Activated gamma-delta T cell (primary cell): ENCODE data around the gene HSD11B2.

ENCODE experiments used
- DNase-seq: peaks from one replicate; lab custom pipeline; 2025; lab: John Stamatoyannopoulos, UW

HSD11B2 gene

DNA sequence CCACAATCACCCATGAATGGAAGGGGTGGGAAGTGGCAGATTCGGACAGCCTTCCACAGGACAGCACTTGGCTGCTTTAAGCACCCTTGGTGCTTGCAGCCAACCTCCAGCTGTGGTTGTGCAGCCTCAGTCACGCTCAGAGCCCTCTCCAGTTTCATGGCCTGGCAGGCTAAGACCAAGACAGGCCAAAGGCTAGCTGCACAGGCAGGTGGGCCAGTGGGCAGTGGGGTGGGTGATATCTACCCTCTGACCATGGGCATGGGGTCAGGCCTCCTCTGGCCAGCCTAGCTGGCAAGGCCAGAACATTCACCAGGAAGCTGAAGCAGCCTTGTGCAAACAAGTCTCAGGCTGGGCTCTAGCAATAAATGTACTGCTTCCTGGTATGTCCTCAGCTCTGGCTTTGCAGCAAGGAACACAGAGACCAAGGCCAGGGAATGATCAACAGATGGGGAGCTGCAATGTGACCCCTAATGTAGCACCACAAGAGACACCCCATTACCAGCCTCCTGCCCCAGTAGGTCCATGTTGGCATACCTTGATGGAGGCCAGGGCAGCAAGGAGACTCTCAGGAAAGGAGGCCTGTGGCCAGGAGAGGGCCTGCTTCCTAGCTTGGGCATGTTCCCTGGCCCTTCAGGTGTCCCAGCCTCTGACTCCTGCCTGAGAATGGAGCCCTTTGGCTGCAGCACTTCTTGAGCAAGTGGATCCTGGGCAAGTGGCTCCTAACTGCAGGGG lies 20.9 kb downstream of the HSD11B2 start:
- DNase-seq: no peak

DNA sequence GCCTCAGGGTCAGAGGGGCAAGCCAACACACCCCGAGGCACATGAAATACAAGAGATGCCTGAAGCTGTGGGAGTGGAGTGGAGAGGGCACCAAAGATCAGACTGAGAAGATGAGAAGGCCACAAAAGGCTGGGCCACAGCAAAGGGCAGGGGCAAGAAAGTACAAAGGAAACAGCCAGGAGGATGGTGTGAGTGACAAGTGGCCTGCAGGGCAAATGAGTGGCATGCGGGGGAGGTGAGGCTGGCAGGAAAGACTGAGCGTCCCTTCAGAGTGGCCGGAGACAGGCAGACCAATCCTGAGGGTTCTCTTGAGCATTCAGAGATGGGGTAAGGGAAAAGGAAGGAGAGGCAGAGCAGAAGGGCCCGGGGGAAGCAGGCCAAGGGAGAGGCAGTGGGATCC lies 23.2 kb downstream of the HSD11B2 start:
- DNase-seq: no peak

DNA sequence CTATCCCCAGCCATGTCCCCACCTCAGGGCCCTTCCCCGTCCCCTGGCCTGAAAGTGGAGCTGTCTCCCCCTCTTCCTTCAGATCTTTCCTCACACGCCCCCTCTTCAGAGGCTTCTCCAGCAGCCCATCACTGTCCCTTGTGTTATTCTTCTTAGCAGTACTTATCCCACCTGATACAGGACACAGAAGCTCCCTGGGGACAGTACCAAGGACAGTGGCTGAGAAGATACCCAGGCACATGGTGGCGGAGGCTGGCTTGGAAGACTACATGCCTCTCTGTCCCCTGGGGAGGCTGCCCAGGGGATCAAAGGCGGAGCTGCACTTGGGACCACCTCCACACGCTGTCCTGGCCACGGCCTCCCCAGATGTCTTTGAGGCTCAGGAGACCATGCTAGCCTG lies 23.9 kb downstream of the HSD11B2 start:
- DNase-seq: no peak

DNA sequence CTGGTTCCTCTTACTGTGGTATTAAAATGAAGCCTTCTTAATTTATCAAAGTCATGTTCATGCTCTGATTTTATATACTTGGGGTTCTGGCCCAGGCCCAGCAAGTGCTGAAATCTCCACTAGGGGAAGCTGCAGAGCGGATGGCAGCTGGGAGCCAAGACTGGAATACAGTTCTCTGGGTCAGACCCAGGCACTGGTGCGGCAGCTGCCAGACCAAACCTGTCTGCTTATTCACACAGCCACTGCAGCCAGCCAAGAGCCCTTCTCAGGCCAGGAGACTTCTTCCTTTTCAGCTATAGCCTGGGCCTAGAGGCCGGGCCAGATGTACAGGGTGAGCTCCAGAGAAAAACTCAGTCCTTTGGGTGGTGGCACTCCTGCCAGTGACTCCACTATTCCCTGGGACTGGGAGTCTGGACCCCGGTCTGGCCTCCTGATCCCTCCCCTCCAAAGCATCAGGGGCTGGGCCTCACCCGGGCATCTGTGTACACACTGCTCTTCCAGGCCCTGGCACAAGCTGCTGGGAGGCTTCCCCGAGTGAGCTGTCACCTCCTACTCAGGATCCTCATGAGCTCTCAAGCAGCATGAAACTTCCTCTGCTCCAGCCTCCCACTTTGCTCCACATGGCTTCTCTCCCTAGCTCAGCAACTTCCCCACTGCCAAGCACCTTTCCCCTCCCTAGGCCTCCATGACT lies 25.6 kb downstream of the HSD11B2 start:
- no peak for DNase-seq

DNA sequence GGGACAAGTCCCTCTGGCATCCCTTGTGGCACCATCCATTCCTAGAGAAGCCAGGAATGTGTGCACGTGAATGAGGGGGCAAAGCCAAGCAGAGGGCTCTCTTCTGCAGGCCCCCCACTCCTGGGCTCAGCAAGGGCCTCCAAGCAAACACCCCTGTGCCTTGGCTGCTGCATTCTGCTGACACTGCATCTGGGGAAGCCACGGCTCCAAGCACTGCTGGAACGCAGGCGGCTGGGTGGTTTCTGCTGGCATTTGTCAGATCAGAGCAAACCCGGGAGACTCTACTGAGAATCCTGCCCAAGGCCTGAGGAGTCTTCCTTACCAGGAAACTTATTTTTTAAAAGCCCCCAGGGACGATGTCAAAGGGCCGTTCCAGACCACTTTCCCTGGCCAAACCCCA lies 26.7 kb downstream of the HSD11B2 start:
- no peak for DNase-seq

DNA sequence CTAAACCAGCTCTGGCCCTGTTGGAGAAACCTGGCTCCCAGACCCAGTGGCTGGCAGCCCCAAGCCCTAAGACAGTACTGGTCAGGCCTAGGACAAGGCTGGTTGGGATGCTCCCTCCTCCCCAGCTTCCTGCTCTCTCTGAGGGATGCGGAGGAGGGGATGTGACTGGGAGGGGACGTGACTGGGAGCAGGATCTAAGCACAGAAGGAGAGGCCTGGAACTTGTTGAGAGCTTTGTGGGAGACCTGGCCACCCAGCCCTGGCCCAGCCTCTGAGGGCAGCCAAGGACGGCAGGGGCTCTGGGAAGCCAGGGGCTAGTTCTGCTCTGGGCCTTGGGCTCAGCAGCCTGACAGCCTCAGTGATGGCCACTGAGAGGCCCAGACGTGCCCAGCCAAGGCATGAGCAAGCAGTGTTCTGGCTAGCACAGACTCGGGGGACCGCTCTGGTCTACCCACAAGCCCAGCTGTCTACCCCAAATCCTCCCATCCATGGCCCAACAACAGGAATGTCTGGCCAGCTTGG lies 27.3 kb downstream of the HSD11B2 start:
- no peak for DNase-seq

DNA sequence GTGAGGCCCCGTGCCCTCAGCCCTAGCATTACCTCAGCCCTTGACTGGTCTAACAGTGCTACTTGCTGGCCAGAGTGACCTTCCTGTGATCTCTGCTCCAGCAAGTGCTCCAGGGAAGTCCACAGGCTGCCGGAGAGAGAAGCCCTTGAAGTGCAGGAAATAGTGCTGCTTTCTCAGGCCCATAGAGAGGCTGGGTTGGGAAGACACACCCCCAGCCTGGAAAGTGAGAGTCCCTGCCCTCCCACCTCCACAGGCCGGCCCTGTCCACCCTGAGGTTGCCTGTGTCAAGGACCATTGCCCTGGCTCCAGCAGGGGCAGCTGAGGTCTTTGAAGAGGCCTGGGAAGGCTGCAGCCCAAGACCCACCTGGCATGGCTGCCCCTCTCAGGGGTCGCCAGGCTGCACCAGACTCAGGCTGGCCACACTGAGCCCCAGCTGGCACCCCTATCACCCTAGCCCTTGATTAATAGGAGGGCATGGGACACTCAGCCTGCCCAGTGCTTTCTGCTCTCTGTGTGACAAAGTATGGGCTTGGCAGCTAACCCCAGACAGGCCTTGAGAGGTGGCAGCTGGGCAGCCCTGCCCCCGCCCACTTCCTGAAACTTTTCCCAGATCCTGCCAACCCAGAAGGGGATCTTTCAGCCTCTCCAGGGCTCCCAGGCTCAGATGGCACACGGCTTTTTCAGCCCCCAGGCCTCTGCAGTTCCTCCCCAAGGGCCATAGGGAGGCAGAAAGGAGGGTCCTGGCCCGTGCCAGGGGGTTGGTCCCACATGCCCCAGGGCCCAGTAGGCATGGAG lies 28.3 kb downstream of the HSD11B2 start:
- no peak for DNase-seq

DNA sequence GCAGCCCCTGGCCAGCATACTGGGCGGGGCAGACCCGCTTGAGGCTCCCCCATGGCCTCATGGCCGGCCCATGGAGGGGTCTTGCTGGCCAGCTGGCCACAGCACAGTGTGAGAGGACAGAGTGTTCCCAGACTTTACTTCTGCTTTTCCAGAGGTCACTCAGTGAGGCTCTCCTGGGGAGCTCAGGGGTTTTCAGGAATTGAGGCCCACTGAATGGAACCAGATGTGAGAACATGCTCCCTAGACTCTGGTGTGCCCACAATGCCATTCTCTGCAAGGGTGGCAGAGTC lies 28.9 kb downstream of the HSD11B2 start:
- DNase-seq: no peak

DNA sequence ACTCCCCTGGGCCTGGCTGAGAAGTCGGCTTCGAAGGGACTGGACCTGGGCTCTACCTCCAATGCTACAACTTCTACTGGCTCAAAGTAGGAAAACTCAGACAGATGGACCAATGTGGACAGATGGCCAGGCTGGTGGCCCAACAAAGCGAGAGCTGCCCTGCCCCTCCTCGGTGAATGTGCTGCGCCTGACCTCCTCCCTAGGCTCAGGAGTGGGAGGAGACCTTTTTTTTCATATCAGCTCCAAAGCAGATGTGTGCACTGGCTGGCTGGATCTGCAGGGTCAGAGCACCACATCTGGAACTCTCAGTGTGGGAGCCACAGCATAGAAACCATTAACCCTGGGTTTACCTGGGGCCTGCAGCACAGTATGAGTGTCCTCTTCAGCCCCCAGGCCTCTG lies 29.2 kb downstream of the HSD11B2 start:
- DNase-seq: no peak

DNA sequence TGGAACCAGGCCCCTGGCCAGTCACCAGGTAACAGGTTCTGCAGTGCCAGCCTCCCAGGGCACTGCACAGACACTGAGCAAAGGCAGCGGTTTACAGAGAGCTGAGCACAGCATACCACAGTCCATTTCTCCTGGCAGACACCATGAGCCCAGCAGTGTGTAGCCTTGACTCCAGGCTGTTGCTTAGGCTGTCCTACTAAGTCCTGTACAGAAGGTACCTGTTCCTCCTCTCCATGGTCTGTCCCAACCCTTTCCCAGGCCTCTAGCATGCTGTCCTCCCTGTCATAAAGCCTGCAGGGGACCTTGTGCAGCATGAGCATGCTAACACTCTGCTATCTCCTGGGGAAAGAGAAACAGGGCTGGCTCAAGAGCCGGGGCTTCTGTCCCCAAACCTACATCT lies 30.0 kb downstream of the HSD11B2 start:
- no peak for DNase-seq

DNA sequence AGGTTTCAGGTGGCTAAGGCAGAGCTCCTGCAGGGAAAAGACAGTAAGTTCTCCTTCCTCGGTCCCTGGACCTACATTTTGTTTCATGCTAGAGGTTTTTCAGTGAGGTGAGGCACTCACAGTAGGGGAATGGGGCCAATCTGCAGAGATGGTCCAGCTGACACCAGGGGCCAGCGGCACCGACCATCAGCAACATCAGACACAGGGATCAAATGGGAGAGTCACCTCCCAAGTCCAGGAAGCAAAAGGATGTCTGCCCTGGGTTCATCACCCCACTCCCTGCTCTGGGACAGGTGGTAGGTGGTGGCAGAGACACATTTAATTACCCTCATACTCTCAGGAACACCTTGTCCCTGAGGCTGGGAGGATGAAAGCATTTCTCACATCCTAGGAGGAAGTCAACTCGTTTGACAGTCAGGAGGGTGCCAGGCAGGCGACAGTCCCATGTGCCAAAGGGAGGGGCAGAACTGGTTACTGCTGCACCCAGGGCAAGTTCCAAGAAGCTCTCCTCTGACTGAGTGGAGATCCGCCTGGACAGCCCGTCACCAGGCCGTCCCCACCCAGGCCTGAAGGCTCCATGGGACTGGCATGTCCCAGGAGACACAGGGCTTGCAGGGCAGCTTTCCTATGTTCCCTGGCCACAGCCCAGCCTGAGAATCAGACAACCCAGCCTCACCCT lies 30.8 kb downstream of the HSD11B2 start:
- DNase-seq: no peak

DNA sequence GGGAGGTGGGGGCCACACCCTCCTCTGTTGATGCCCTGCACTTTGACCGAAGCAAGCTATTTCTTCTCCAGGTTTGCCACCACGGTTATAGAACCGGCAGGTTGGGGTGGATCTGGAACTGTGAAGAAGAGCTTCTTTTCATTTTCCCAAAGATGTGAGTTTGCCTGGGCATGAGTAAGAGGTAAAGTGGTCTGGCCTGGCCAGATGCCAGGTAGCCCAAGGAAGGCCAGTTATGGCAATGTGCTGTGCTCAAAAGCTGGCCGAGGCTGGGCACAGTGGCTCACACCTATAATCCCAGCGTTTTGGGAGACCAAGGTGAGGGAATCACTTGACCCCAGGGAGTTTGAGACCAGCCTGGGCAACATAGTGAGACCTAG lies 31.3 kb downstream of the HSD11B2 start:
- no peak for DNase-seq

DNA sequence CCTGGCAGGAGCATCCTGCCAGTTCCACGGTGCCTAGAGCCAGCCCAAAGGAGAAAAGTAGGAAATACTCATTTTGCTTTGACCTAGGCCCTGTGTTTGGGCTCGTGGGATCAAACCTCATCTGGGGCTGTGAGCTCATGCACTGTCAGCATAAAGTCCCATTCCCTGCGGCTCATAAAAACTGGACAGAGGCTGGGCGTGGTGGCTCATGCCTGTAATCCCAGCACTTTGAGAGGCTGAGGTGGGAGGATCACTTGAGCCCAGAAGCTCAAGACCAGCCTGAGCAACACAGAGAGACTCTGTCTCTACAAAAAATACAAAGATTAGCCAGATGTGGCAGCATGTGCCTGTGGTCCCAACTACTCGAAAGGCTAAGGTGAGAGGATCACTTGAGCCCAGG lies 32.1 kb downstream of the HSD11B2 start:
- DNase-seq: no peak

DNA sequence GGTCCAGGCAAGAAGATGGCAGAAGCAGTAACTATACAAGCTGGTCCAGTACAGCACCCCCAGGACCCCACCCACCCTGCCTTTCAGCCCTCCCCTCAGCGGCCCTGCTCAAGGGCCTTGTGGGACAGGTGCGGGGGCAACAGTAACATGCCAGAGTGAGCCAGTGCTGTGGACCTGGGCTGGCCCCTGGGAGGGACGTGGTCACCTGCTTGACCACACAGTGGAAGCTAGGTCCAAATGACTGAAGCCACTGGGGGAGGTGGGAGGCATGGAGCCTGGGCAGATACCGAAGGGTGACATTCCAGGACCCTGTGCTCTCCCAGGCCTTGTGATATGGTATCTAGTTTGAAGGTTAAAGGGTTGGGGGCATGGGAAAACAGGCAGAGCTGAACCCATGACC lies 32.8 kb downstream of the HSD11B2 start:
- DNase-seq: no peak

DNA sequence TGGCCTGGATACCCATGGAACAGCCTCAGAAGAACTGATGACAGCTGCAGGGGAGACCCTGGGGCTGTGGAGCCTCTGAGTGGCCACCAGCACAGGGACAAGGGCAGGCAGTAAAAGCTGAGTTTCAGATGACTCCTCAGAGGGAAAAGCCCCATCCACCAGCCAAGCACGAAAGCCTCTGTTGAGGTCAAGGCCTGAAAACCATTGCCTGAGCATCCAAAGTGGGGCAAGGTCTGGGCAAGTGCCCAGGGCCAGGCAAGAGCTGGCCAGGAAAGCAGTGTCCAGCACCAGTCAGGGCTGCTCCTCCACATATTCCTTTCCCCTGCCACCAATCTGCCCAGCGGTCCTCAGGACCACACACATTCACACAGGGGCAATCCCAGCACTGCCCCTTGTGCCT lies 33.6 kb downstream of the HSD11B2 start:
- no peak for DNase-seq

DNA sequence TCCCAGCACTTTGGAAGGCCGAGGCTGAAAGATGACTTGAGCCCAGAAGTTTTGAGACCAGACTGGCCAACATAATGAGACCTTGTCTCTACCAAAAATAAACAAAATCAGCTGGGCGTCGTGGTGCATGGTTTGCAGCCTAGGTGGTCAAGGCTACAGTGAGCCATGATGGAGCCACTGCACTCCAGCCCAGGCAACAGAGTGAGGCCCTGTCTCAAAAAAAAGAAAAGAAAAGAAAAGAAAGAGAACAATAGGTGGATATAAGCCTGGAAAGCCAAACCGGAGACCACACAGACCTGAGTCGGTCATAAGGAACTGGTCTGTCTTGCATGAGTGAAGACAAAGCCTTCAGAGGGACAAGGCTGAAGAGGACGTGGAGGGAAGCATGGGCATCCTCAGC lies 35.7 kb downstream of the HSD11B2 start:
- DNase-seq: no peak

DNA sequence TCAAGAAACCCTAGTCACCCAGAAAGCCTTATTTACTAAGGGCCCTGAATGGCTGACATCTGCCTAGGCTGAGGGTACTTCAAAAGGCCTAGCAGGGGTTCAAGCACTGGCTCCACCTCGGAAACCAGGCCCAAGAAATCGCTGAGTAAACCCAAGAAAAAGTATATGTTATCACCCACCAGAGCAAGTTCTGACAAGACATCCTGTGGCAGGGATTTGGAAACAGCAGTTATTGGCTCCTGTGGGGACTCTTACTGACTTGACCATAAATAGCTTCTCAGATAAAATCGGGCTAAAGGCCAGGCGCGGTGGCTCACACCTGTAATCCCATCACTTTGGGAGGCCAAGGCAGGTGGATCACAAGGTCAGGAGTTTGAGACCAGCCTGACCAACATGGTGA lies 37.8 kb downstream of the HSD11B2 start:
- DNase-seq: no peak

DNA sequence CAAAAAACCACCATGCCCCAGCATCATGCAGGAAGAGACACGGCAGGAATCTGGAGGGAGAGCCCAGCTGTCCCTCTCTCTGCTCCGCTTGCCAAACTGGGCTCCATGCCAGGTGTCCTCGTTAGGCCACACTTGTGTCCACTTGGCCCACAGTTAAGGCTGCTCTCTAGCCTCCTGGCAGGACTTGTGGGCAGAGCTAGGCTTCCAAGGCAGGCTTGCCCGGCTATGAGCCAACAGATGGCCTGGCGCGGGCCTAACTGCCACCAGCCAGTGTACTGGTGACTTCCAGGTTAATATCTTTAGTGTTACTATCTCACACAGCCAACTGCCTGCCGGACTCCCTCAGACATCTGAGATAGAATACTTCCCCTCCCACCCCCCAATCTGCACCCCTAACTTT lies 39.4 kb downstream of the HSD11B2 start:
- no peak for DNase-seq

DNA sequence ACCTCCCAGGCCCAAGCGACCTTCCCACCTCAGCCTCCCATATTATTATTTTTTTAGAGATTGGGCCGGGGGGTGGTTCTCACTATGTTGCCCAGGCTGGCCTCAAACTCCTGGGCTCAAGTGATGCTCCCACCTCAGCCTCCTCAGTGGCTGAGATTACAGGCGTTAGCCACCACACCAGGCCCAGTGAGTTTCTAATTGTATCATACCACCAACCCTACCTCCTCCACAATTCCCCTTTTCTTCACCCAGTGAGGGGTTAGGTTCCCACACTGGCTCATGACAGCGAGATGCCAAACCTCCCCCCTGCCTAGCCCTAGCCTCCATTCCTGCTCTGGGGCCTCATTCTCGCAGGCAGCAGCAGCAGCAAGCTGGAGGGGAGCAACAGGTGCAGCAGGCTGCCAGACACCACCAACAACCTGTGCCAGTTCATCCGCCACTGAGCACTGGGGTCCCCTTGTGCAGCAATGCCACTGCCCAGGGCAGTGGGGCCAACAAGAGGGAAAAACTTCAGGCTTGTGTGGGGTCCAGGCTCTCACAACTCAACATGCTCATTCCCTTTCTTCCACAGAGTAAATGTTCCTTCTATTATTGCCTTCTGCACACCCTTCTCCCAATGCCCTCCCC lies 41.0 kb downstream of the HSD11B2 start:
- DNase-seq: no peak

DNA sequence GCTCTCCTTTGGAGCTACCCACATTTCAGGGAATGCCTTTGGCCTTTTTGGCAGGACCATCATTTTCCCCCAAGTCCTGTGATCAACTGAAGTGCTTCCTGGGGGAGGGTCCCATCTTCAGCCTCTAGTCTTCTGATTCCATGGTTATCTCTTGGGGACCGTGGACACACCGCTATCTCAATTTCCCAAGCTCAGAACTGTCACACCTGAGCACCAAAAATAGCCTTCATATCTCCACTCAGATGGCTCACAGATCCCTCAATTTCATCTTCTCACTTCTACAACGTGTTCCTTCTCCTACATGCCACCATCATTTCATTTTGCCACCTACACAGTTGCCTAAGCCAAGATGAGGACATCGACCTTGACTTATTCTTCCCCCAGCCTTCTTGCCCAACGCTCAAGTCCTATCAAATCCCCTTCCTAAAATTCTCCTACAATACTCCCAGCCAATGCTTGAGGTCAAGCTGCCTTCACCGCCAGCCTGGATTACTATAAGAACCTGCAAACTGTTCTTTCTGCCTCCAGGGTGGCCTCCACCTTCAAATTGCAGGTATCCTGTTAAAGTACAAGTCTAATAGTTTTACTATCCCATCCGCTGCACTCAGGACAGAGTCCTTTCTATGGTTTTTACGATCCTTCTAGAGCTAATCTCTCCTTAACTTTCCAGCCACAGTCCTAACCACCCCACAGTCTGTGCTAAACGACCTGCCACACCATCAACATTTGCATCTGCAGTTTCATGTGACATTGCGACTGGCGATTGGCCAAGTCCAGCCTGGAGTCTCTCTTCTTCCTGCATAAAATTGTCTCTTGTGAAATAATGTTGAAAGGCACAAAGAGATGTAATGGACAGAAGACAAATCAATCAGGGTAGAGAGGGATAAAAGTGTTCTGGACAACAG lies 43.9 kb downstream of the HSD11B2 start:
- no peak for DNase-seq

DNA sequence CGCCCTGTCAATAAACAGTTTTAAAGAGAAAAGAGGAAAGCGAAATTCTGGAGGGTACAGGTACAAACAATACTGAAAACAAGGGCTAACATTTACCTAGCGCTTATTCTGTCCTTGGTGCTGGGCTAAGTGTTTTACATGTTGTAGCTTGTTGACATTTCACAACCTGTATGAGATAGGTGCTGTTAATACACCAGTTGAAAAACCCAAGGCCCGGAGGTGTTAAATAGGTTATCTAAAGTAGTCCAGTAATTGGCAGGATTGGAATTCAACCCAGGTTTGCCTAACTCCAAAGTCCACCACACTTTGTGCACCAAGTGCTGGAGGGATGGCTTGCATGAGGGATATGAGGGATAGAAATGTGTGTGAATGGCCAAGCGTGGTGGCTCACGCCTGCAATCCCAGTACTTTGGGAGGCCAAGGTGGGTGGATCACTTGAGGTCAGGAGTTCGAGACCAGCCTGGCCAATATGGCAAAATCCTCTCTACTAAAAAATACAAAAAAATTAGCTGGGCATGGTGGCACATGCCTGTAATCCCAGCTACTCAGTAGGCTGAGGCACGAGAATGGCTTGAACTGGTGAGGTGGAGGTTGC lies 47.1 kb downstream of the HSD11B2 start:
- no peak for DNase-seq
